Activated CD8-positive, alpha-beta memory T cell treated with anti-CD3 and anti-CD28 coated beads for 1 hour (primary cell): Measurements from ENCODE around the gene SCARB1.

Experiments used
- DNase-seq, 2 donors: peaks; one replicate each; pipeline ENCODE4 v3.0.0-alpha.2; 2020; ENCODE audit warnings: low read depth in 1 of 2; ENCODE audit errors: extremely low read depth in 1 of 2

The SCARB1 gene

GRCh38 chr12:124824195-124824594 is 39.5 kb downstream of the SCARB1 start:
- no peak for DNase-seq

- DNase-seq, result no peak
Observed at GRCh38 chr12:124823272-124823970, 40.2 kb downstream of the SCARB1 start.

- no peak for DNase-seq
Observed at GRCh38 chr12:124822218-124822617, 41.4 kb downstream of the SCARB1 start.

GRCh38 chr12:124821252-124822200 is 42.1 kb downstream of the SCARB1 start:
- no peak for DNase-seq

- DNase-seq, result no peak
Observed at GRCh38 chr12:124820199-124820598, 43.5 kb downstream of the SCARB1 start.

GRCh38 chr12:124819525-124819924 is 44.1 kb downstream of the SCARB1 start:
- no peak for DNase-seq

GRCh38 chr12:124819080-124819479 is 44.6 kb downstream of the SCARB1 start:
- DNase-seq, result no peak

- DNase-seq, result no peak
Observed at GRCh38 chr12:124817076-124818000, 46.3 kb downstream of the SCARB1 start.

GRCh38 chr12:124816295-124816854 is 47.3 kb downstream of the SCARB1 start:
- no peak for DNase-seq

- DNase-seq, result no peak
Observed at GRCh38 chr12:124814741-124815613, 48.7 kb downstream of the SCARB1 start.

GRCh38 chr12:124813782-124814181 is 49.9 kb downstream of the SCARB1 start:
- no peak for DNase-seq

- DNase-seq, result no peak
Observed at GRCh38 chr12:124812979-124813378, 50.7 kb downstream of the SCARB1 start.

- DNase-seq, result no peak
Observed at GRCh38 chr12:124812356-124812755, 51.3 kb downstream of the SCARB1 start.

- DNase-seq, result no peak
Observed at GRCh38 chr12:124811633-124812032, 52.0 kb downstream of the SCARB1 start.

GRCh38 chr12:124809878-124810277 is 53.8 kb downstream of the SCARB1 start:
- no peak for DNase-seq

- no peak for DNase-seq
Observed at GRCh38 chr12:124809391-124809790, 54.3 kb downstream of the SCARB1 start.

- no peak for DNase-seq
Observed at GRCh38 chr12:124808272-124808671, 55.4 kb downstream of the SCARB1 start.

- DNase-seq, result no peak
Observed at GRCh38 chr12:124805876-124806668, 57.6 kb downstream of the SCARB1 start.

GRCh38 chr12:124805050-124805449 is 58.6 kb downstream of the SCARB1 start:
- no peak for DNase-seq
